ENCODE data around the gene TESK2.

GRCh38 chr1:45446530-45446929, 44.4 kb downstream of the TESK2 start:
- TF ChIP-seq CTCF (optimal IDR thresholded peaks at IDR 0.05 in 1 of 3, IDR thresholded peaks at IDR 0.05 in 1 of 3, conservative IDR thresholded peaks at IDR 0.05 in 1 of 3; ENCODE audit: extremely low read depth in 1 of 3, insufficient read depth in 2 of 3, low read length in 3 of 3) (no peak), EZH2 (IDR thresholded peaks at IDR 0.05; ENCODE audit: low read length) (no peak)

All from keratinocyte (primary cell).